GM12891 (cell line): Measurements from ENCODE around the gene PEX5.
"Not testable (repeated sequence)": the region's sequence is repeated elsewhere in the genome, so short reads cannot be mapped to it uniquely, and the experiment has no call there.

ENCODE experiments used
- DNase-seq: peaks from one replicate; pipeline ENCODE4 v3.0.0; 2011; ENCODE audit warnings: low spot score; ENCODE audit not compliant: insufficient read length
- FAIRE-seq: peaks from 2 replicates; lab custom pipeline; 2011; peaks lifted over from hg19 to GRCh38; lab: Jason Lieb, UNC
- PAX5 ChIP-seq: IDR thresholded peaks from 2 replicates; pipeline ENCODE4 v1.6.1; 2011; ENCODE audit warnings: low read length, moderate library complexity, mild to moderate bottlenecking; ENCODE audit not compliant: insufficient read depth, severe bottlenecking
- POLR2A ChIP-seq: IDR thresholded peaks from 2 replicates; pipeline ENCODE4 v1.6.1; 2011; ENCODE audit warnings: low read depth, low read length, control low read depth
- POLR2AphosphoS5 ChIP-seq: IDR thresholded peaks from 2 replicates; pipeline ENCODE4 v1.6.1; 2011; ENCODE audit warnings: low read depth, low read length, control low read depth
- POU2F2 ChIP-seq: IDR thresholded peaks from 2 replicates; pipeline ENCODE4 v1.6.1; 2011; ENCODE audit warnings: low read depth, mild to moderate bottlenecking, control low read depth, low read length, moderate library complexity
- SPI1 ChIP-seq: IDR thresholded peaks from 2 replicates; pipeline ENCODE4 v1.6.1; 2011; ENCODE audit warnings: low read depth, low read length, control low read depth
- TAF1 ChIP-seq: IDR thresholded peaks from 2 replicates; pipeline ENCODE4 v1.6.1; 2011; ENCODE audit warnings: low read depth, low read length, control low read depth

Gene PEX5

DNA sequence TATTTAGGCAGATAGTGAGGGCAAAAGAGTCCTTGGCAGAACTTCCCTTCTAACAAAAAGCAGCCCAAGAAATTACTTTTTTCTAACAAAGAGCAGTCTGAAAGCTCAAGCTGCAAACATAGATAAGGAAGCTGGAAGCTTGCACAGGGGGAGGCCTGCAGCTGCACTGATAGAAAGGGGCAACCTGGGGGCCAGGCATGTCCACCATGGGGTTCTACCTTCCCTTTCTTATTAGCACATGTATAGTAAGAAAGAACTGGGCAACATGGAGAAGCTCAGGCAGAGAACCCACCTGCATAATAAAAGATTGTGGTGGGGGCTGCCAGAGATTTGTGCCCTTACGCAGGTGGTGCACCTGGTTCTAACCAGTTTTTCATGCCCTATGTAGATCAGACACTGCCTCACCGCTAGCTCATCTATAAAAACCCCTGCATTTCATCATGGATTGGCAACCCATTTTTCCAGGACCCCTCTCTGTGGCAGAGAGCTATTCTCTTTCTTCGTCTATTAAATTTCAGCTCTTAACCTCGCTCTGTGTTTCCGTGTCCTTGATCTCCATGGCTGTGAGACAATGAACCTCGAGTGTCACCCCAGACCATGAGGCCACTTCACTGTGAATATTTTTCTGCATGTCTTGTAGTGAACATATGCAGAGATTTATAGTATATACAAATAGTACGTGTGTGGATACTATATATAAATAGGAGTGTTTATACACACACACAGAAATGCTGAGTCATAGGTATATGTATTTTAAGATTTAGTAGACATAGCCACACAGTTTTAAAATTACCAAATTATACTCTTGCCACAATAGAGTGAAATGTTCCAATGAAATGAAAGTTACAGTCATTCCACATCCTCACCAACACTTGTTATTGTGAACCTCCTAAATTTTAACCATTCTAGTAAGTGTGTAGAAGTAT is 53.0 kb downstream of the PEX5 start:
- FAIRE-seq (no peak), DNase-seq (no peak)
- no peak for TF ChIP-seq PAX5
- no peak for TF ChIP-seq SPI1
- no peak for TF ChIP-seq POU2F2
- TF ChIP-seq POLR2AphosphoS5 = no peak

GRCh38 chr12:7251328-7251996 is 62.0 kb downstream of the PEX5 start:
- DNase-seq, FAIRE-seq: not testable (repeated sequence)

- FAIRE-seq (no peak), DNase-seq (no peak)
- TF ChIP-seq SPI1 (no peak), POLR2A (no peak), POLR2AphosphoS5 (no peak), POU2F2 (no peak), PAX5 (no peak), TAF1 (no peak)
These were observed 69.6 kb downstream of the PEX5 start for GRCh38 chr12:7259060-7259459.
